Ascending aorta (tissue), 2 donors: ENCODE measurements around the gene CLIC4. TPM values are rescaled to one million over a fixed set of nuclear protein-coding genes. Genes with fewer than 3 reads are reported as not detected.

Source experiments
- DNase-seq, 2 donors: peaks; one replicate each; pipeline ENCODE4 v3.0.0-alpha.2; 2019; ENCODE audit warnings: low spot score in 2 of 2
- H3K27ac ChIP-seq, 2 donors: fragments of 200-600 bp; sonication (generic); one replicate each; pipeline ENCODE4 v1.5.1; 2016 to 2017; ENCODE audit warnings: mild to moderate bottlenecking in 1 of 2
- H3K27me3 ChIP-seq: fragments of 200-600 bp; sonication (generic); one replicate; pipeline ENCODE4 v1.5.1; 2017
- H3K36me3 ChIP-seq, 2 donors: fragments of 200-600 bp; sonication (generic); one replicate each; pipeline ENCODE4 v1.5.1; 2016
- H3K4me1 ChIP-seq, 2 donors: fragments of 200-600 bp; sonication (generic); one replicate each; pipeline ENCODE4 v1.5.1; 2016 to 2017; ENCODE audit warnings: mild to moderate bottlenecking in 1 of 2
- H3K4me3 ChIP-seq, 2 donors: fragments of 200-600 bp; sonication (generic); one replicate each; pipeline ENCODE4 v1.5.1; 2016 to 2017; ENCODE audit warnings: mild to moderate bottlenecking in 1 of 2
- H3K9me3 ChIP-seq, 2 donors: fragments of 200-600 bp; sonication (generic); one replicate each; pipeline ENCODE4 v1.5.1; 2016
- intact Hi-C: fragments of 100-400 bp; cut with DNase I; formaldehyde crosslinking; loops from one replicate; pipeline ENCODE4 v1.15.1; 2023
- total RNA-seq: library from RNA; depleted of rRNA; stranded (reverse); fragments of >200 nt; gene quantifications from one replicate; pipeline ENCODE4 v1.1.0, GENCODE V29; 2016
- TF ChIP-seq, protein P1 (sequence below), 3 experiments: fragments of 200-600 bp in 2 of 3; fragments of 450-650 bp in 1 of 3; sonication (generic) in 2 of 3; IDR thresholded peaks; one replicate each; pipeline ENCODE4 v1.5.1; 2016 to 2019; ENCODE audit warnings: antibody characterized with exemption in 3 of 3, mild to moderate bottlenecking in 1 of 3, moderate library complexity in 1 of 3

CLIC4 gene
- total RNA-seq, 1 donor from 2014 or later = 494 TPM

DNA sequence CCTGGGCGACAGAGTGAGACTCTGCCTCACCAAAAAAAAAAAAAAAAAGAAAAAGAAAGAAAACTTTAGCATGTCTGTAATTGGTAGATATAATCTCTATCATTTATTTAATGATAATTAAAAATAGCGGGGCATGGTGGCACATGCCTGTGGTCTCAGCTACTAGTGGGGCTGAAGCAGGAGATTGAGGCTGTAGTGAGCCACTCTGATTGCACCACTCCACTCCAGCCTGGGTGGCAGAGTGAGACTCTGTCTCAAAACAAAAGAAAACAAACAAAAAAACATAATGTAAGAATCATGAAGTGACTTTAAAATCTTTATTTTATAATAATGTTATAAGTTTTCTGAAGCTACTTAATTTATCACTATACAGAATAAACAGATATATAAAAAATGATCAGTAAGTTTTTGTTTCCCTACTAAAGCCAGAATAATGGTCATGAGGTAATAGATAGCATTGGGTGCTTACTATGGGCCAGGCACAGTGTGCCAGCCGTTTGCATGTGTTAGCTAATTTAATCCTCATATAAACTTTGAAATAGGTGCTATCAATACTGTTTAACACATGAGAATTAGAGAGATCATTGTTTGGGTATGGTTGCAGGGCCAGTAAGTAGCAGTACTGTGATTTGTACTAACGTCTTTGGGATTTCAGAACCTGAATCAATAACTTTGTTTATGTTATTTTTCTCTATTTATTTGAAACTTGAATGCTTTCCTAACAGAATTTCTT is 23.8 kb downstream of the CLIC4 start:
- Histone ChIP-seq H3K4me1 (peaks cover 6 to 76% of the 10 kb centered on the region in 2 donors), H3K27ac (peak overlapping the region; percentile 93 to 97), H3K9me3 (no peaks in the 10 kb centered on the region), H3K36me3 (peaks cover 0 to 3% of the 10 kb centered on the region in 2 donors), H3K27me3 (no peaks in the 10 kb centered on the region), H3K4me3 (no peak overlapping the region)
- TF ChIP-seq, protein P1, sequence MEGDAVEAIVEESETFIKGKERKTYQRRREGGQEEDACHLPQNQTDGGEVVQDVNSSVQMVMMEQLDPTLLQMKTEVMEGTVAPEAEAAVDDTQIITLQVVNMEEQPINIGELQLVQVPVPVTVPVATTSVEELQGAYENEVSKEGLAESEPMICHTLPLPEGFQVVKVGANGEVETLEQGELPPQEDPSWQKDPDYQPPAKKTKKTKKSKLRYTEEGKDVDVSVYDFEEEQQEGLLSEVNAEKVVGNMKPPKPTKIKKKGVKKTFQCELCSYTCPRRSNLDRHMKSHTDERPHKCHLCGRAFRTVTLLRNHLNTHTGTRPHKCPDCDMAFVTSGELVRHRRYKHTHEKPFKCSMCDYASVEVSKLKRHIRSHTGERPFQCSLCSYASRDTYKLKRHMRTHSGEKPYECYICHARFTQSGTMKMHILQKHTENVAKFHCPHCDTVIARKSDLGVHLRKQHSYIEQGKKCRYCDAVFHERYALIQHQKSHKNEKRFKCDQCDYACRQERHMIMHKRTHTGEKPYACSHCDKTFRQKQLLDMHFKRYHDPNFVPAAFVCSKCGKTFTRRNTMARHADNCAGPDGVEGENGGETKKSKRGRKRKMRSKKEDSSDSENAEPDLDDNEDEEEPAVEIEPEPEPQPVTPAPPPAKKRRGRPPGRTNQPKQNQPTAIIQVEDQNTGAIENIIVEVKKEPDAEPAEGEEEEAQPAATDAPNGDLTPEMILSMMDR (IDR thresholded peaks at IDR 0.05) = no peak
- no peak for DNase-seq
- intact Hi-C loops = no loop called here

DNA sequence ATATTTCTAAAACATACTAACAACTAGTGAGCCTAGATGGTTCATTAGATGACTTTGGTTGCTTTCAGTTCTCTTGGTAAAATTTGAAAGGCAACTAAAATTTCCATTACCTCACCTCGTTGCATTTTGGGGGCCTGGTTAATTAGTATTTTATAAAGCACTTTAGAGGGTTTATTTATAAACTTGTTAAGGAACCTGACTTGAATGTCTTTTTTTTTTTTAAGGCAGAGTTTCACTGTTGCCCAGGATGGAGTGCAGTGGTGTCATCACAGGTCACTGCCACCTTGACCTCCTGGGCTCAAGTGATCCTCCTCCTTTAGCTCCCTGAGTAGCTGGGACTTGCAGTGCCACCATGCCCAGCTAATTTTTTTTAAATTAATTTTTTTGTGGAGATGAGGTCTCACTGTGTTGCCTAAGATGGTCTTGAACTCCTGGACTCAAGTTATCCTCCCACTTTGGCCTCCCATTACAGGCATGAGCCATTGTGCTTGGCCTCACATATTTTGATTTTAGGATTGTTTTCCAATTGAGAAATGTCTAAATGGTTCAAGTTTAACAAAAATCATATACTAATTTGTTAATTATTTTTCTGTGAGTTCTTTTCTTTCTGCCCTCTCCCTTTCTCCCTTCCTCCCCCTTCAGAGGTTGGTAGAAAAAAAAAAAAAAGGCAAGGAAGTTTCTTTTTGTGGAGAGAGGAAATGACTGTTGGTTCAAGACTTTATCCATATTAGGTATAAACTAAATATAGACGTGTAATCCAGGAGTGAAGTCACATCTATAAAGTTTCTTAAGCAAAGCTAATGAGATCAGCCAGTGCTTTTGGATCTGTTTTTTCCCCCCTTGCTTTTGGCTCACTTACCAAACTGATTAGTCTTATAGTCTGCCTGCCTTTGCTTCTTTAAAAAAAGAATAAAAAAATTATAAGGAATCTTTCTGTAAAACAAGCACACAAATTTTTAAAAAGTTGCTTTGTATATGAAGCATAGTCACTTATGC is 24.7 kb downstream of the CLIC4 start:
- TF ChIP-seq, protein P1 (IDR thresholded peaks at IDR 0.05) = no peak
- H3K4me3 ChIP-seq = peak overlapping the region; percentile 10 to 25
- no peak for DNase-seq
- peak overlapping the region; percentile 93 to 97 for H3K27ac ChIP-seq
- peaks cover 0 to 3% of the 10 kb centered on the region in 2 donors for H3K36me3 ChIP-seq
- intact Hi-C loops = loop anchor here (1.0 to 2.0 kb wide), 2 partner anchors 23 to 25 kb away; partner anchors contain the start of gene CLIC4
- no peaks in the 10 kb centered on the region for H3K27me3 ChIP-seq
- peaks cover 6 to 74% of the 10 kb centered on the region in 2 donors for H3K4me1 ChIP-seq
- no peaks in the 10 kb centered on the region for H3K9me3 ChIP-seq

DNA sequence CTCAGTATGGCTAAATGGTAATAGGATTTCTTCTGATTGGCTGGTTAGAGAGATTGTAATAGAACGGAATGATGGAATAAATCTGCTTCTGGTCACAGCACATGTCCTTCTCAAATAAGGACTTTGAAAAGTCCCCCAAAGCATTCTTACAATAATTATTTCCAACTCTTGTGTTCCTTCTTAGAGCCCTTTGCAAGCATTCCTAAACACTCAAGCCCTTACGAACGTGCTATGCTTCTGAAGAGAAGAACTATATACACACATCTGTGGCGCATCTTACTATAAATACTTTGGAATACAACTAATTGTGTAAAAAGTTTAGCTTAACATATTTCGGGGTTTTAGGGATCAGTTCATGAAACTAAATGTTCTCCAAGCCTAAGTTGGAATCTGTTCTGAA is 25.6 kb downstream of the CLIC4 start:
- Histone ChIP-seq H3K27ac (peak overlapping the region; percentile 84 to 93), H3K9me3 (no peaks in the 10 kb centered on the region), H3K4me3 (peak overlapping the region; percentile 10 to 25), H3K36me3 (peaks cover 0 to 3% of the 10 kb centered on the region in 2 donors), H3K4me1 (peaks cover 8 to 73% of the 10 kb centered on the region in 2 donors), H3K27me3 (no peaks in the 10 kb centered on the region)
- DNase-seq = no peak
- TF ChIP-seq, protein P1 (IDR thresholded peaks at IDR 0.05) = no peak
- intact Hi-C loops = loop anchor here (1.0 to 2.0 kb wide), 2 partner anchors 22 to 26 kb away; partner anchors contain the start of gene CLIC4

DNA sequence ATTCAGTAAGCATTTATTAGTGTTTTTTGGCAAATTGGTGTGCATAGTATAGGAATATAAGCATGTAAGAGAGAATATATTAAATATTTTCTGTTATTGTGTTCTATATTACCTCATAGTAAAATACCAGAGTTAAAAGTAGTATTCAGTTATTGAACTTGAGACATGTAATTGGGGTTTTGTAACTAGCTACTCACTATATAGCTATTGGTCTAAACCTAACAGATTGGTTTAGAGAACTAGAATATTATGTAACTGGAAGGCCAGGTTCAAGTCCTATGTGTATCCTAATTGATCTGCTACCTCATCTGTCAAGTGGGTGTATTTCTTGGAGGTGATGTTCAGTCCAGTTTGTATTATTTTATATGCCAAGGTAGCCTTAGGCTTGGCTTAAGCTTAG is 26.3 kb downstream of the CLIC4 start:
- no peaks in the 10 kb centered on the region for H3K9me3 ChIP-seq
- H3K27ac ChIP-seq = peak overlapping the region; percentile 84 to 93
- intact Hi-C loops = loop anchor here (2.0 kb wide), 1 partner anchor 21 kb away; no protein-coding TSS in a partner anchor
- peaks cover 12 to 74% of the 10 kb centered on the region in 2 donors for H3K4me1 ChIP-seq
- DNase-seq = no peak
- H3K27me3 ChIP-seq = no peaks in the 10 kb centered on the region
- H3K4me3 ChIP-seq = peak overlapping the region in 1 of 2 donors; percentile 25
- TF ChIP-seq, protein P1 (IDR thresholded peaks at IDR 0.05) = no peak
- peaks cover 0 to 3% of the 10 kb centered on the region in 2 donors for H3K36me3 ChIP-seq

DNA sequence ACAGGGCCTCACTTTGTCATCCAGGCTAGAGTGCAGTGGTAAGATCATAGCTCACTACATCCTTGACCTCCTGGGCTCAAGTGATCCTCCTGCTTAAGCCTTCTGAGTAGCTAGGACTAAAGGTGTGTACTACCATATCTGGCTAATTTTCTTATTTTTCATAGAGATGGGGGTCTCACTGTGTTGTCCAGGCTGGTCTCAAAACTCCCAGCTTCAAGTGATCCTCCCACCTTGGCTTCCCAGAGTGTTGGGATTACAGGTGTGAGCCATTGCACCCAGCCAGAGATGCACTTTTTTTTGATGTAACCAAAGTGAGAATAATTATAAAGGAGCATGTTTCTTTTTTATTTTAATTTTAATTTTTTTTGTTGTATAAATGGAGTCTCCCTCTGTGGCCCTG is 28.4 kb downstream of the CLIC4 start:
- intact Hi-C loops = no loop called here
- Histone ChIP-seq H3K4me1 (peaks cover 12 to 75% of the 10 kb centered on the region in 2 donors), H3K4me3 (no peak overlapping the region), H3K27ac (peak overlapping the region; percentile 84 to 93), H3K27me3 (no peaks in the 10 kb centered on the region), H3K9me3 (no peaks in the 10 kb centered on the region), H3K36me3 (no peaks in the 10 kb centered on the region)
- TF ChIP-seq, protein P1 (IDR thresholded peaks at IDR 0.05) = no peak
- DNase-seq = no peak
